GM19043 (cell line): ENCODE results near the gene SPATA32.
A peak's percentile ranks its signal among the peaks of the same experiment; 100 is the strongest.
"Not testable (repeated sequence)": the region's sequence is repeated elsewhere in the genome, so short reads cannot be mapped to it uniquely, and the experiment has no call there.

Experiments
- ATAC-seq: cut with Tn5 transposase; IDR thresholded peaks from one replicate; pipeline ENCODE4 v1.9.1; 2021; ENCODE audit warnings: low read depth; ENCODE audit not compliant: unreplicated experiment

Gene SPATA32

GRCh38 chr17:45261577-45262515 lies at the start of gene SPATA32:
Gene SPATA32, minus strand, starts transcription at chr17:45262094. Its CDS starts 78 bp downstream, at chr17:45262016.
- no peak for ATAC-seq

- ATAC-seq = no peak
Observed at GRCh38 chr17:45311401-45311759, 49.5 kb upstream of the SPATA32 start.

DNA sequence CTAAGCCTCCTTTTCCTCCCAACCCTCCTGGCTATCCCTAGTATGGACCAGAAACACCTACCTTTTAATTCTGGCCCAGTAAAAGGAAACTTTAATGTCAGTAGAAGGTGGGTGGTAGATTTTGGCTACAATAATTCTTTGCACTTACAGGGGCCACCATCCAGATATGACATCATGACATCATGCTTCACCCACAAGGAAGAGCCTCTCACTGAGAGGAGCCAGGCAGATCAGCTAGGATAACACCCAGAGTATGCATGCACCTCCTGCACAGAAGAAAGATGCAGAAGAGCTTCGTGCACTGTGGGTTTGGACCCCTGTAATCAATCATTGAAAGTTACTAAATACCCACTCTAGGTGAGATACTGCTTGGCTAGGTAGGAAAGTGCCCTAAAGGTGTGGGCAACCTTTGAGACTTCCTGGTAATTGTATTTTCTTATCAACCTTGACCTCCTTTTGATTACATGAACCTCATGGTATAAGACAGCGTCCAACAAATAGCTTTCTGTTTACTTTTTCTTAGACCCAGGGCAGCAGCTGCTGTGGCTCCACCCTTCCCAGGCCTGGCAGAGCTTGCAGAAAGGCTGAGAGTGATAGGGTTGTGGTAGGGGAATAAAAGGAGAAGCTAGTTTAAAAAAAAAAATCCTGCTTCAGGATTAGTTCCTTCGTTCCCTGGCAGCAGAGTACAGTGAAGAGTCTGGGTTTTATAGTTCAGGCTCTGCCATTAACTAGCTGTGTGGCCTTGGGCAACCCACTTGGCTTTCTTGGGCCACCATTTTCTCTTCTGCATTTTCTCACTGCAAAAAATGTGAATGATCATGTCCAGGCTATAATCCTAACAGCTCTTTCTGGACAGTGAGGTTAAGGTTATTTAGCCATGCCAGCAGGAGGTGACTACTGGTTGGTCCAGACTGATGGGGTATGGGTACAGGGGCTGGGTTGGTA lies 48.8 kb upstream of the SPATA32 start:
- no peak for ATAC-seq

DNA sequence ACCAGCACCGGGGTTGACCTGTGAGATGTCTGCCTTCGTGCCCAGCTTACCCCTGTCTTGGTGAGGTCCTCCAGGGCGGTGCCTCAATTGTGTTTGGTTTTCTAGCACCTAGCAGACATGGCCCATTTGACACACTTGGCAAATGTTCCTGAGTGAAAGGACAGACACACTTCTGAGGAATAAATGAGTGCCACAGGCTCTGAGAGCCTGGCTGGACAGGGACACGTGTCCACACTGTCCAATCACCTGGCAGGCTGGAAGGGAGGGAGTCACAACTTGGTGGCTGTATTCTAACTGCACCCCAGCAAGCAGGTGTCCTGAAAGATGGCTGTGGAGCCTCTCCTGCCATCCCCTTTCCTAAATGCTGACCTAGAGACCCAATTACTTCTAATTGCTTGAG lies 47.5 kb upstream of the SPATA32 start:
- no peak for ATAC-seq

- no peak for ATAC-seq
Observed at GRCh38 chr17:45308840-45309239, 46.9 kb upstream of the SPATA32 start.

DNA sequence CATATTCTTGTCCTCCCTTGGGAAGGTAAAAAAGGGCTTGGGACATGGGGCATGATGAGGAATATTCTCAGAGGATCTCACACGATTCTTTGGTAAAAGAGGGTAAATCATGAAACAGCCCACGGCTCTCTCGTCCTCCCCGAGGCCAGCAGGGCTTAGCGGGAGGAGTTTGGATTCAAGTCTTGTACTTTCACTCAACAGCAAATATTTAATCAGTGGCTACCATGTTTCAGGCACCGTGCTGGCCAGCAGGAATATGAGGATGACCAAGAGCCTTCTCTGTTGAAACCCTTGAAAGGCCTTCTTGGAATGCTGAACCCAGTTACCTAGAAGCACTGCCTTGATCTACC lies 46.1 kb upstream of the SPATA32 start:
- ATAC-seq = no peak

GRCh38 chr17:45307290-45308015 lies 45.6 kb upstream of the SPATA32 start:
- ATAC-seq = no peak

DNA sequence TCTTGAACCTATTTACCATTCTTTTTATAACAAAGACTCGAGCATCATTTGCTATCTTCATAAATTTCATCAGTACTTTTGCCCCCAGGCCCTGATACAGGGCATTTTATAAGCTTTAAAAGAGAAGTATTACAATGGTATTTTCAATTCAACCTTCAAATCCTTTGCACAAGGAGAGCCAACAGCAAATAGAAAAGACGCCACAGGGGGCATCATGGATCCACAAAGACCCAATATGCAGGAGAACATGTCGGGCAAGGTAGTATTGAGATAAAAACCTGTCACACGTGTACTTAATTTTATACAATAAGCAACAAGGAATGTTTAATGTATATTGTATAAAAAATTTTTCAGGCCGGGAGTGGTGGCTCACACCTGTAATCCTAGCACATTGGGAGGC lies 44.7 kb upstream of the SPATA32 start:
- ATAC-seq = no peak

DNA sequence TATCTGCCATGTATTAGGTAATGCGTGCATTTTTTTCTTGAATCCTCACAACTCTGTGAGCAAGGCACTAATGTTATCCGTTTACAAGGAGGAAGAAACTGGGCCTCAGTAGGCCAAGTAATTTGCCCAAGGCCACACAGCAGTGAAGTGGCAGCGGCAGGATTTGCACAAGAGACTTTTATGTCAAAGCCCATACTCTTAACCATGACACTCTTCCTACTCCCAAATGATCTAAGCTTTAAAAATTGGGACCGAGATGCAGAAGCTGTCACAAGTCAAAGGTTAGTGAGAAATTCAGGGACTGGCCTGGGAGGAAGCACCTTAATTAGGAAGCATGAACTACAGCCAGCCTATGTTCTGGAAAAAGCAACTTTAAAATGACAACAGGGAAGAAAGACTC lies 44.2 kb upstream of the SPATA32 start:
- no peak for ATAC-seq

- no peak for ATAC-seq
Observed at GRCh38 chr17:45305530-45306087, 43.7 kb upstream of the SPATA32 start.

DNA sequence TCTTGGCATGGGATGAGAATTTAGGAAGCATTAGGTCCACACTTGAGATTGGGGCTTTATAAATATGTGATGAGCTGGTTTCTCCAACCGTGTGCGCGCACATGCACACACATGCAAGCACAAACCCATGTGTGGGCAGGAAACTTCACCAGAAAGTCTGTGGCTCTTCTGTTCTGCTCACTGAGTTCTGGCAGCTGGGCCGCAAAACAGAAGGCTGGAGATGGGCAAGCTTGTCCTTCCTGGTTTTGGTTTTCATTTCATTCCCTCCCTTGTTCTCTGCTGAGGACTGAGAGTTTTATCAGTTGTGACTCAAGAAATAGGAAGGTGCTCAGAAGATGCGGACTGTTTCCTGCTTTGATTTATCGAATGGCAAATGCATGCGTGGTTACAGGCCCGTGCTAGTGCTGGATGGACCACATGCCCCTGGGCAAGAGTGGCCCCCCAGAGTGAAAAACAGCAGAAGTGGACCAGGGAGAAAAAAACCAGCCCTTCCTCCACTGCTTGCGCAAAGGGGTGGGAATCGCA lies 40.8 kb upstream of the SPATA32 start:
- ATAC-seq = peak; percentile 52

- not testable (repeated sequence) for ATAC-seq
Observed at GRCh38 chr17:45302220-45302619, 40.3 kb upstream of the SPATA32 start.

- no peak for ATAC-seq
Observed at GRCh38 chr17:45301674-45302073, 39.8 kb upstream of the SPATA32 start.

DNA sequence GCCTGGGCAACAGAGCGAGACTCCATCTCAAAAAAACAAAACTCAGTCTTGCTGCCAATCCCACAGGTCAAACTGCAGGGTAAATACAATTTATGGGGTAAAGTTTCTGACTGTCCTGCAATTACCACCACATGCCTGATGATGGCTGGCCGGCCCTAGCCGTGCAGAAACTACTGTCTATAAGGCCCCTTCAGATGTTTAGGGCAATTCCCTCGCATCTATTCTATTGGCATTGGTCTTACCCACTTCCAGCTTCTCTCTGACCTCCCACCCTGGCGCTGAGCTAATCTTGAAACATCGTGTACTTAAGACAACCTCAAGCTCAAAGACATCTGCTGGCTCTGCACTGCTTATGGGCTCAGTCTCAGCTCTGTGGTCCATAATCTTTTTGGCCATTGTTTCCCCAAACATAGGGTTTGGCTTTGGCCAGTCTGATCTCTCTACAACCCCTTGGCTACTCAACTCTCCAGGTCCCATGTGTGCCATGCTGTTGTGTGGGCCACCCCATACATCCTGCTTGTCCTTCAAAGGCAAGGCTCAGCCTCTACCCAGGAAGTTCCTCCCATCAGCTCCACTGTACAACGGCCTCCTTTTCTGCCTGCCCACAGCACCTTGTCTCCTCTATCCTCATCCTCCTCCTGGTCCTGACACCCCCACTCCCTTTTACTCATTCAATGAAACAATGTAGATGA lies 38.3 kb upstream of the SPATA32 start:
- no peak for ATAC-seq

GRCh38 chr17:45299361-45299760 lies 37.5 kb upstream of the SPATA32 start:
- no peak for ATAC-seq

DNA sequence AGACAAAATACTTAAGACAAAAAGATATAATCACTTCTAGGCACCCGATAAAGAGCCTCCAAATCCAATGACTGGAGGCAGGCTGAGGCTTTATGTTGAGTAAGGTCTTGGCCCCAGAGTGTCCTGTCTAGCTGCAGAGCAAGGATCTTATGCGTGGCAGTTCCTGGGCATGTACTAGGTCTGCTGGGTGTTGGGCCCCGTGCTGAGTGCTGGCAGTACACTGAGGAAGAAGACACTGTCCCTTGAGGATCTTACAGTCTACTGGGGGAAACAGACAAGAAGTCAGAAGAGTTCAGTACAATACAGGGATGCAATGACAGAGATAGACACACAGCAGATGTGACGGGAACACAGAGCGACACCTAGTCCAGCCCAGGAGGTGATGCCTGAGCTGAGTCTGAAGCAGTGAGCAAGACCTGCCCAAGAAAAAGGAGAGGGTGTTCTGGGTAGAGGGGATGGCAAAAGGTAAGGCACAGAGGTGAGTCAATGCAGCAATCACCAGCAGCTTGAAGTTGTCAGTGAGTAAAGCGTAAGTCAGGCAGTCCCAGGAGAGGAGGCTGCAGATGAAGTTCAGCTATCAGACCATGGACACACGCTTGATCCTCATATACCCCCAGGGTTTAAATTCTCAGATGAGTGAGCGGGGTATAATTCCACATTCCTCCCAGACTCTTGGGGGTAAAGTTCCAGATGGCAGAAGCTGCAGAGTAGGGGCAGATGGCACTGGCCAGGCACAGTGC lies 36.8 kb upstream of the SPATA32 start:
- no peak for ATAC-seq

DNA sequence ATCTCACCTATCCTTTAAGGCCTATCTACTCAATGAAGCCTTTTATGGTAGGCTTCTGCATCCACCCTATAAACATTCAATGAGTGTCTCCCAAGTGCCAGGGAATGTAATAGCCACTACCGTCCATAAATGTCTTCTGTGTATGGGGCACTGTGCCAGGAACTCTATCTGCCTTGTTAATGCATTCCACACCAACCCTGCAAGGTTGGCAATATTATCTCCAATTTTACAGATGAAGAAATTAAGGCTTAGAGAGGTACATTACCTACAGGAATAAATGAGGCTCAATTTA lies 34.9 kb upstream of the SPATA32 start:
- no peak for ATAC-seq

DNA sequence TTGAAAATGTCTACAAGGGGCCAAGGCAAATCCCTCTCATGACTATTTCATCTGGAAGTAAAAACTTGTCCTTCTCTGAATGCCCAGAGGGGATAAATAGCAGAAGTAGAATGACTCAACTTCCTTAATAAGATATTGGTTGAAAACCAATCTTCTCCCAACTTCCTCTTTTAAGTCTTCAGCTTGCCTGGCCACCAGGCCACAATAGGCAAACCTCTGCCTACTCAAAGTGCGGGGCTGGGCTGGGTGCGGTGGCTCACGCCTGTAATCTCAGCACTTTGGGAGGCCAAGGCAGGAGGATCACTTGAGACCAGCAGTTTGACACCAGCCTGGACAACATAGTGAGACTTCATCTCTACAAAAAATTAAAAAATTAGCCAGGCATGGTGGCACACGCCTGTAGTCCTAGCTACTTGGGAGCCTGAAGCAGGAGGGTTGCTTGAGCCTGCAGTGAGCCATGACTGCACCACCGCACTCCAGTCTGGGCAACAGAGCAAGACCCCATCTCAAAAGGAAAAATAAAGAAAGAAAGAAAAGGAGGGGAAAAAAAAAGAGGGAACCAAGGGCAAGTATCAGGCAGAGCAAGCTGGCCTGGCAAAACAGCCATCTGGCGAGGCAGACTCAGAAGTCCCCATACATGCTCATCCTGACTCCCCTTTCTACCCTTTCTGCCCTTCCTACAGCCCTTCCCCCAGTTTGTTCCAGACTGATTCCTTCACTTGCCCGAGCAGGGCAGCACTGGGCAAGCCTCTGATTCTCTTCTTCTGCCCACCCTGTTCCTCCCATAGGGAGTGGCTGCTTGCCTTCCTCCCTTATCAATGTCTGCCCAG lies 34.3 kb upstream of the SPATA32 start:
- no peak for ATAC-seq
